ENCODE measurements around the gene CAND2.
"Not testable (repeated sequence)": the region's sequence is repeated elsewhere in the genome, so short reads cannot be mapped to it uniquely, and the experiment has no call there.

Gene CAND2

DNA sequence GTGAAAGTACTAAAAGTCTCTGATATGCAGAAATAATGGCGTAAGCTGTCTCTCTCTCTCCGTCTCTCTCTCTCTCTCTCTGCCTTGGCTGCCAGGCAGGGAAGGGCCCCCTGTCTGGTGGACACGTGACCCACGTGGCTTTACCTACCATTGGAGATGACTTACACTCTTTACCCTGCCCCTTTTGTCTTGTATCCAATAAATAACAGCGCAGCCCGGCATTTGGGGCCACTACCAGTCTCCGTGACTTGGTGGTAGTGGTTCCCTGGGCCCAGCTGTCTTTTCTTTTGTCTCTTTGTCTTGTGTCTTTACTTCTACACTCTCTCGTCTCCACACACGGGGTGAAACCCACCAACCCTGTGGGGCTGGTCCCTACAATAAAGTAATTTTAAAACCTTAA, 25.2 kb upstream of the CAND2 start:
- no peak for DNase-seq (ENCODE audit: low read depth)

DNA sequence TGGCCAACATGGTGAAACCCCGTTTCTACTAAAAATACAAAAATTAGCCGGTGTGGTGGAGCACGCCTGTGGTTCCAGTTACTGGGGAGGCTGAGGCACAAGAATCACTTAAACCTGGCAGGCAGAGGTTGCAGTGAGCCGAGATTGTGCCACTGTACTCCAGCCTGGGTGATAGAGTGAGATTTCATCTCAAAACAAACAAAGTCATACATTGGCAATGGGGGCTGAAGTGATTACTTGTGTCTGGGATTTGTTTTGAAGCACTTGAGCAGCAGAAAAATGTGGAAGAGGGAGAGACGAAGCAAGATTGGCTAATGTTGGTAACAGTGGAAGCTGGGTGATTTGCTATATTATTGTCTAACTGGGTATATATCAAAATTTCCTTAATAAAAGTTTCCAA, 24.0 kb upstream of the CAND2 start:
- DNase-seq (ENCODE audit: low read depth): no peak

DNA sequence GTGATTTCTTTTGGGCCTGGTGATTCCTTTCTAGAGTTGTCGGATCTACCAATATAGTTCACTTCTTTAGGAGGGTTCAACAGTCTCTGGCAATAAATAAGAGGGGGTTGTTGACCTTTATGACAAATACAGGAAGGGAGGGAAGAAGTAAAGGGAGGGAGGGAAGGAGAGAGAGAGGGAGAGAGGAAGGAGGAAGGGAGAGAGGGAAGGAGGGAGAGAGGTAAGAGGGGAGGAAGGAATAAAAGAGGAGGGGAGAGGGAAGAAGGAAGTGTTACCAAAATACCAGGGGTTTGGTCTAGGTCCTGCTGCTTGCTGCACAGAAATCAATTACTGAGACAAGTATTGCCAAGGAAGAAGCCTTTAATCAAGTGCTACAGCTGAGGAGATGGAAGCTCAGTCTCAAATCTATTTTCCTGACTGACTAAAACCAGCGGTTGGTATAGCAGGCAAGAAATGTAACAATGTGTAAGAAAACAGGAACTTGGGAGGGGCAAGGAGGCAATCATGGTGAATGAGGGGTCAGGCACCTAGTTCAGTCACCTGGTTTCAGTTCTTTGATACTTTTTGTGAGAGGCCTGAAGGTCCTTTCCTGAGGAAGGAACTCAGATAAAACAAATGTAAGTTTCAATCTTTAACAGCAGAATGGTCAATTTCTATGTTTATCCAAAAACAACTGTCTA, 23.3 kb upstream of the CAND2 start:
- no peak for DNase-seq (ENCODE audit: low read depth)

DNA sequence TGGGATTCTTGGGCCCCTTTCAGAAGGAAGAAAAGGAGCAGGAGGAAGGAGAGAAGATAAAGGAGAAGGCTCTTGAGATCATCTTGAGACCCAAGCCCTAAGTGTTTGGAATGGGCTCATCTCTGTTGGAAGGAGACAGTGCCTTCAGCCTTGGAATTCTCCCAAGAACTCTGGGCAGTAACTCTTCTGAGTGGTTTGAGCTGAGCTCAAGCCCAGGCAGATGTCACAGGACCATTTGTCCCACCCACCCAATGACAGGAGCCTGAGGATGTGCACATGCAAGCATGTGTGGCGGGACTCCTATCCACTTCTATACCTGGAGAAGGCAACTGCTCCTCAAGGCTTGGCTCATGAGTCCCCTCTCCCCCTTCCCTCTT, 22.8 kb upstream of the CAND2 start:
- DNase-seq (ENCODE audit: low read depth): no peak

DNA sequence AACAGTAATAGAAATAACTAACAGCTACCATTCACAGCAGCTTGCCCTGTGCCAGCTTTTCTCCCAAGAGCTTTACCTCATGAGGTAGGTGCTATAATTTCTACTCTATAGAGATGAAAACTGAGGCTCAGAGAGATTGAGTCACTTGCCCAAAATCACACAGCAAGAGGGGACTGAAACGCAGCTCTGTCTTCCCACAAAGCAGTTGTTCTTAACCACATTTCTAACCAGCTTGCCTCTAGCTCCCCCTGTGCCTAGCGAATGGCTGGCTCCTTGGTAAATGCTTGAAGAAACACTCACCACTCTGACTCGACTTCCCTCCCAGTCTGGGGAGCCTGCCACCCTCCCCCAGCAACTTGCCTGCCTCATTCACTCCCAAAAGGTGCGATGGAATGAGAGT, 21.9 kb upstream of the CAND2 start:
- DNase-seq (ENCODE audit: low read depth): no peak

DNA sequence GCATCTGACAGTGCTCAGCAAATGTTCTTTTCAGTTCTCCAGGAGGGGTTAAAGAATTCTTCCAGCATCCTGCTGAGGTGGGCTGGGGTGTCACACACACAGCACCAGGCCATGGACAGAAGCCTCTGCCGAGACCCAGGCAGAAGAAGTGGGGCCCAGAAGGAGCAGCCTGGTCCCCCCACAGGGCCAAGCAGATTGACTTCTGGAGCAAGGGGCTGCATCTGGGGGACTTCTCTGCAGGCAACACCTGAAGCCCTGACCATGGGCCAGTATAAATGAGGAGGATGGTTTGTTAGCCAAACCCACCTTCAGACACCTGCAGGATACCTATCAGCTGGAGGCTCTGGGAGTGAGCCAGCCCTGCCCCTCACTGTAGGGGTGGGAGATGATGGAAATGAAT, 21.3 kb upstream of the CAND2 start:
- DNase-seq (ENCODE audit: low read depth): no peak

DNA sequence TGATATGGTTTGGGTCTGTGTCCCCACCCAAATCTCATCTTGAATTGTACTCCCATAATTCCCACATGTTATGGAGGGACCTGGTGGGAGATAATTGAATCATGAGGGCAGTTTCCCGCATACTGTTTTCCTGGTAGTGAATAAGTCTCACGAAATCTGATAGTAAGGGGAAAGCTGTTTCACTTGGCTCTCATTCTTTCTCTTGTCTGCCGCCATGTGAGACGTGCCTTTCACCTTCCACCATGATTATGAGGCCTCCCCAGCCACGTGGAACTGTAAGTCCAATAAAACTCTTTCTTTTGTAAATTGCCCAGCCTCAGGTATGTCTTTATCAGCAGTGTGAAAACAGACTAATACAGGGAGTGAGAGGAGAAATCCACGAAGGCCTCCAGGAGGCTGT, 20.5 kb upstream of the CAND2 start:
- not testable (repeated sequence) for DNase-seq (ENCODE audit: low read depth)

DNA sequence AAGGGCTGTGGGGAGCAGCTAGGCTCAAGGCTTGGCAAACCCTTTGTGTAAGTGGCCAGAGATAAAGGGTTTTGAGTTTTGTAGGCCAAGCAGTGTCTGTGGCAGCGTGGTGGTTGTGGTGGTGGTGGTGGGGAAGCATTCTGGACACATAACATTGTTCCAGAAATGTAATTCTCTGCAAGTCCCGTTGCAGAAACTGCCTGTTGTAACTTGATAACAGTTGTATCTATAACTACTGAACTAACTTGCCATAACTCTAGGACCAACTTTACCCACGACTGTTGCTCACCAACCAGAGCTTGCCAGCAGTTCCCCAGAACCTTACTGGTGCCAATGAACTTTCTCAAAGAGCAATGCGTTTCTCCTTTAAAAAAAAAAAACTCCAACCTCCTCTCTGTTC, 19.3 kb upstream of the CAND2 start:
- DNase-seq (ENCODE audit: low read depth): no peak

DNA sequence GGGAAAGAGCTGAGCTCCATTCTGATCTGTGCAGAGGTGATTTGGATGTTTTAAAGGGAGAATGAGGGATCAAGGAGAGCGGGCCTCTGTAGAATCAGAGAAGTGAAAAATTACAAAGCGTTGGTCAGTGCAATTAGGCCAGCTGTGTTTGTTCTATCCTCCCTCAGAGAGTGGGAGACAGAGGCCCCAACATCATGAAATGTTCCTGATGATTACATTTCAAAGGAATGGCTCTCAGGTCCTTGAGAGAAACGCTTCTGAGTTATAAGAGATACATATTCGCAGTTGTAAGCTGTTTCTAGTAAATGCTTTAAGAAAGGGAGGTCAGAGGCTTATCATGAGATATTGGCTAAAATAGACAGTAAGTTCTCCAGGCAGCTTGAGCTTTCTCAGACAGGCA, 15.7 kb upstream of the CAND2 start:
- DNase-seq (ENCODE audit: low read depth): no peak

DNA sequence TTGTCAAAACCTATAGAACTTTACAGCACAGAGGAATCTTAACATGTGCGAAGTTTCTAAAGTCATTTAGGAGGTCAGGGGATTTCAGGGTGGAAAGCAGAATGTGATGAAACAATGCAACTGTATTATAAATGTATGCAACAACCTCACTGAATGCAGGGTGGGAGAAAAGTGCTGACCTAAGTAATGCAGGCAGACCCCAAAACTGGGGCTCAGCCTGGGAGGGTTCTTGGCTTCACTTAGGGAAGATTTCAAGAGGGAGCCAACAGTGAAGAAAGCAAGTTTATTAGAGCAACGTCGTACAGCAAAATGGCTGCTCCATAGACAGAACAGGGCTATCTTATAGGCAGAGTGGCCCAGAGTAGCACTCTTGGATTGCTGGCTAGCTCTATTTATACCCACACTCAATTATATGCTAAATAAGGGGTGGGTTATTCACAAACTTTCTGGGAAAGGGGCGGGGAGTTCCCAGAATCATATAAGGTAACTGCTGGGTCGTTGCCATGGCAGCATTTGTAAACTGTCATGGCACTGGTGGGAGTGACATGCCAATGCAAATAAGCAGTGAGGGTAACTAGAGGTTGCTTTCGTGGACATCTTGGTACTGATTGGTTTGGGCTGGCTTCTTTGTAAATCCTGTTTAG, 14.2 kb upstream of the CAND2 start:
- DNase-seq (ENCODE audit: low read depth): no peak

DNA sequence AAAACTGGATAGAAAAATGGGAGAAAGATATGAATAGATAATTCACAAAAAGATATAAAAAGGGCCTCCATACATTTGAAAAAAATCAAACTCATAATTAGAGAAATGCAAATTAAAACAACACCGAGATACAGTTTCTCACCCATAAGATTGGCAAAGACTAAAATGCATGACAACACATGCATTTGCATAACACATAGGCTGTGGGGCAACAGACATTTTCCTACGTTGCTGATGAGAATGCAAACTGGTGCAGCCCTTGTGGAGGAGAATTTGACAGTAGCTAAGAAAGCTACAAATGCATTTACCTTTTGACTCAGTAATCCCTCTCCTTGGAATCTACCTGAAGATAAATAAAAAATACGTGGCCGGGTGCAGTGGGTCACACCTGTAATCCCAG, 11.4 kb upstream of the CAND2 start:
- no peak for DNase-seq (ENCODE audit: low read depth)

DNA sequence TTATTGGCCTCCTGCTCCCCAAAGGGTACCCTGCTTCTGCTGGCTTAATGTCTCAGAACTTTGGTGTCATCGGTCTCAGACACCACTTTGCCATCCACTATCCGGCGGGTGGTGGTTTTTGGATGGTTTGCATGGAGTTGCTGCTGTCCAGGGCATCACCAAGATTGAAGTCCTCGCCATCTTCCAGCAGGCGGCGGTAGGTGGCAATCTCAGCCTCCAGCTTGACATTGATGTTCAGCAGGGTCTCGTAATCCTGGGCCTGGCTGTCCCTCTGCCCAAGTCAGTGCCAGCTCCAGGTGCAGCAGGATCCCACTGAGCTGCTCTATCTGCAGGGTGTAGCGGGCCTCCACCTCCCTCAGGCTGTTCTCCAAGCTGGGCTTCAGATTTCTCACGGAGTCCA, 9.1 kb upstream of the CAND2 start:
- peak; percentile 40 for DNase-seq (ENCODE audit: low read depth)

DNA sequence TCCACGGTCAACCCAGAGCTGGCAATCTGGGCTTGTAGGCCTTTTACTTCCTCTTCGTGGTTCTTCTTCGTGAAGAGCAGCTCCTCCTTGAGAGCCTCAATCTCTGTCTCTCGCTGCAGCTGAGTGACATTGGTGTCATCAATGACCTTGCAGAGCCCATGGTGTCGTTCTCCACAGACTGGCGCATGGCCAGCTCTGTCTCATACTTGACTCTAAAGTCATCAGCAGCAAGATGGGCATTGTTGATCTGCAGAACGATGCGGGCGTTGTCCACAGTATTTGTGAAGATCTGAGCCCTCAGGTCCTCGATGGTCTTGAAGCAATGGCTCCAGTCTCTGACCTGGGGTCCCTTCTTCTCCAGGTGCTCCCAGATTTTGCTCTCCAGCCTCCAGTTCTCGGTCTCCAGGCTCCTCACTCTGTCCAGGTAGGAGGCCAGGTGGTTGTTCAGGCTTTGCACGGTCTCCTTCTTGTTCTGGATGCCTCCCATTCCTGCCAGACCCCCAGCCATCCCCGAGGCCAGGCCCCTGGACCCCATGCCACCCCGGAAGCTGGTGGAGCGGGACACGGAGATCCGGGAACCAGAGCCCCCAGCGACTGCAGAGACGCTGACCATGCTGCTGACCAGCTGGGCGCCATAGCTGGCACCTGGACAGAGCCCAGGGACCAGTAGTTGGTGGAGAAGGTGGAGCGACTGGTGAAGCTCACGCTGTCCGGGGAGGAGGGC, 8.4 kb upstream of the CAND2 start:
- DNase-seq (ENCODE audit: low read depth): not testable (repeated sequence)

DNA sequence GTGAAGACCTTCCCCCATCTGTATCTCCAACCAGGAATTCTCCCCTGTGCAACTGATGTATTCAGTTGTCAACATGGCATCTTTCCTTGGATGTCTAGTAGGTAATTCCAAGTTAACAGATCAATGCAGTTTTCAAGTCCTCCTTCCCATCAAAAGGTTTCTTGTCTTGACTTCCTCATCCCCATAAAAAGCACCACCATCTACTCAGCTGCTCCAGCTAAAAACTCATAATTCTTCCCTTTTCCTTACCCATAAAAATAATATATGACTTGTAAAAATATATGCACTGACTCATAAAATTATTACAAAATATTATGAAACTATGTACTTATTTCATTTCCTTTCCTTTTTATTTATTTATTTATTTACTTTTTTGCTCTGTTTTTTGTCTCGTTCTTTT, 5.0 kb upstream of the CAND2 start:
- no peak for DNase-seq (ENCODE audit: low read depth)

DNA sequence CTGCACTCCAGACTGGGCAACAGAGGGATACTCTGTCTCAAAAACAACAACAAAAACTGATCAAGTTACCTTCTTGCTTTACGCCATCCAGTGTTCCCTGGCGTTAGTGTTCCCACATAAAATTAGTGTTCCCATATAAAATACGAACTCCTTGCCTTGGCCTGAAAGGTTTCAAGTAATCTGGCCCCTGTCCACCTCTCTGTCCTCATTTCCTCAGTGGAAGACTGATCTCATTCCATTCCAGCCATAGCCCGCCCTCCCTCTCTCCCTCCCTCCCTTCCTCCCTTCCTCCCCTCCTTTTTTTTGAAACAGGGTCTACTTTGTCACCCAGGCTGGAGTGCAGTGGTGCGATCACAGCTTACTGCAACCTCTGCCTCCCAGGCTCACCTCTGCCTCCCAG, 2.8 kb upstream of the CAND2 start:
- DNase-seq (ENCODE audit: low read depth): no peak

DNA sequence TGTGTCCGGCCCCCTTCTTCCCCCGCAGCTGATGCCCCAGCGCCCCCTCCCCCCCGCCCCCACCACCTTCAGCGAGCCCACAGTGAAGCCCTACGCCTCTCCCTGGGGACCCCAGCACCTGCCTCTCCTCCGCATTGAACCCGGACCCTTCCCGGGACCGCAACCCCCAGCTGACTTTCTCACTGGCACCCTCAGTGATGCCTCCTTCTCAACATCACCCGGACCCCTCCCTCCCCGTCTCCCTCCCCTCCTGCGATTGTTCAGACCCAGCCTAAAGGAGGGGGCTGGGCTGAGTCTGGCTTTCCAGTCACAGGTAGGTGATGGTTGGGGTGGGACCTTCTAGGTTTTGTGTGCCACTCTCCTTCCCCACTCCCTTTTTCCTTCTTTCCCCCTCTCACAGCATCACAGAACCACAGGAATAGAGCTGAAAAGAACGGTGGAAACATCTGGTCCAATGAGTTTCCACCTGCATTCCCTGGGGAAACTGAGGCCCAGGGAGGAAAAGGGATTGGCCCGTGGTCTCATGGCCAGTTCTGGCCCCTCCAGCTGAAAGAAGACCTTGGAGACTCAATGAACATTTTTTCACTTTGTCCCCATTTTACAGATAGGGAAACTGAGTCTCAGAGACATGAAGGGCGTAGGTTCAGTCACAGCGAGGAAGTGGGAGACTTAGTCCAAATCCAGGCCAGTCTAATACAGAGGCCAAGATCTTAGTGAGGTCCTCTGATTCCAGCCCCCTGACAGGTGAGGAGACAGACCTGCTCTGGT, 828 bp downstream of the CAND2 start:
- DNase-seq (ENCODE audit: low read depth): no peak

DNA sequence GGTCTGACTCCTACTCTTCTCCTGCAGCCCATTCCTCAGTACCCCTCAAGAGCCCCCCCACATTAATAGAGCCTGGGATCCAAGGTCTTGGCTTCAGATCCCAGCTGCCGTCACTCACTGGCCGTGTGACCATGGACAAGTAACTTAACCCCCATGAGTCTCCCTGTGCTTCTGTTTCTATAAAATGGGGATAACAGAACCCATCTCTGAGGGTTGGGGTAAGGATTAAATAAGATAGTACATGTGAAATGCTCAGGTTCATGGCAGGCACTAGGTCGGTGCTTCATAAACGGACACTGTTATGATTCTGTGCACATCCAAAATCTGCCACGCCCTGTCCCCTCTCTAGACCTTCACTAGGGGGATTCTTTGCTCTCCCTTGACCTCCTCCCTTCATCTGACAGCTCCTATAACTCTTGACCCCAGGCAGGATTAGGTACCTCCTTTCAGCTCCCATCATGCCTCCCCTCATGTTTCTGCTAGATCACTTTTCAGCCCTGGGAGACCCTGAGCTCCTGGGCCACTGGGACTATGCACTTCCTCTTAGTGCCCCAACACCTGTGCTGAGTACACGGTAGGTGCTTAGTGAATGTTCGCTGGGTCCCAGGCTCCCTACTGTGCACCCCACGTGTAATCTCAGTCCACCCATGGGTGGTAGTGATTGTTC, 1.5 kb downstream of the CAND2 start:
- DNase-seq (ENCODE audit: low read depth): no peak

DNA sequence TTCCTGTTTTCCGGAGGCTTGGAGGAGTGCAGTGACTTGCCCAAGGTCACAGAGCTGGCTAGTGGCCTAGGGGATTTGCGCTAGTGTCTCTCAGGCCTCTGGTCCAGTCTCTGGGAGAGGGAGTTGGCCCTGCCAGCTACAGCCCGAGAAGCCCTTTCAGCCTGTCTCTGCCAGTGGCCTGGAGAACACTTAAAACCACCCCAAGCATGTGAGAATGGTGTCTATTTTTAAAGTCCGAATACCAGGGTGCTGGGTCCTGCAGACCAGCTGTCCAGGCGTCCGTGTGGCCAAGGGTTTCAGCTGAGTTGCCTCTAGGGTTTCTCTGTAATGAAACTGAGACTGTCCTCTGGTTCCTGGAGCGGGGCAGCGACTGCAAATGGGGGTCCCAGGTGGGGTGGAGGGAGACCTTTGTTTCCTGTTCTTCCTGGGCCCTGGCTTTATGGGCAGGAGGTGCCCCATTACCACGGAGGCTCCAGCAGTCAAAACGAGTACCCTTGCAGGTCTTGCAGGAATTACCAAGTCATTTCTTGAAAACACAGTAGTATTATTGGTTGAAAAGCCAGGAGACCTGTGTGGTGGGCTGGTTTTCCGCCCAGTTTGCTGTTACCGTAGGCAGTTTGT, 2.2 kb downstream of the CAND2 start:
- DNase-seq (ENCODE audit: low read depth): no peak

DNA sequence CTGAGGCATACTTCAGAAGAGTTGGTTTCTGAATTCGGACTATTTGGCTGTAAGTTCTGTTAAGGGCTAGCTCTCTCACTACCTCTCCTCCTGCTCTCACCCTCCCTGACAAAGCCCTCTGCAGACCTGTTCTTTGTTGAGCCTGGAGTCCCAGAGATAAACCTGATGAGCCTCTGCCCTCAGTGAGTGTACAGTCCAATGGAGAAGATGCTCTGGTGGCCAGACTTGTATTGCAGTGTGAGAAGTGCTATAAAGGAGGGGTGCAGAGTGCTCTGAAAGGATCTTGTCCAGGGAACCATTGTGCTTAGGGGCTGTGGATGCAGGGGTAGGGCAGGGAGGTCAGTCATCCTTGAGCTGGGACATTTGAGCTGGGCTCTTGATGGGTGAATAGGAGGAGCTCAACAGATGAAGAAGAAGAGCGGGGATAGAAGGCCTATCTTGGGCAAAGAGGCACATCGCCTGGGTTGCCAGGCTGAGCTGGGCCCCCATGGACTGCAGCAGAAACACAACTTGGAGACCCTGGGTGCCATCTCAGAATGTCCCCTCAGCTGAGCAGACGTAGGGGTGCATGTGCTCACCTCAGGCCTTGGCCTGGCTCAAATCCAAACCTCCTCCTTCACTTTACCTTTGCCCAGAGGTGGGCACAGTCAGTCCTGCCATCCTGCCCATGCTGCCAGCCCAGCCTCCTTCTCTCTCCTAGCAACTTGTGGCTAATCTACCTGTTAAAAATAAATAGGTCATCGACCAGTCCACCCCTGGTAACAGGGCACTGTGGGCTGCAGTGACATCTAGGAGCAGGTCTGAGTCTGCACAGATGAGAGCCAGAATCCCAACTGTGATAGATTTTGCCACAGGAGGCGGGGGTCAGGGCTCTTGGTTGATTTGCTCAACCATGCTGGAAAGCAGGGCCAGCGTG, 3.3 kb downstream of the CAND2 start:
- DNase-seq (ENCODE audit: low read depth): no peak

DNA sequence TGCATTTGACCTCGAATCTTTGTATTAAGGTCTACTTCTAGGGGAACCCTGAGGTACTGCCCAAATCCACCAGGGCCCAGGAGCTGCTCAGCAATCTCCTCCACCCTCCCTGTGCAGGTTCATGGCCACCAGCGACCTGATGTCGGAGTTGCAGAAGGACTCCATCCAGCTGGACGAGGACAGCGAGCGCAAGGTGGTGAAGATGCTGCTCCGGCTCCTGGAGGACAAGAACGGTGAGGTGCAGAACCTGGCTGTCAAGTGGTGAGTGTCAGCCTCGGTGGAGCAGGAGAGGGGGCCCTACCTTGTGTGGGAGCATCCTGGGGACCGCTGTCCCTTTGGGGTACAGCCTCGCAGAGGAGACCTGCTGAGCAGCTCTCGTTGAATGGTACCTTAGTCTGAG, 6.9 kb downstream of the CAND2 start:
- DNase-seq (ENCODE audit: low read depth): no peak

DNA sequence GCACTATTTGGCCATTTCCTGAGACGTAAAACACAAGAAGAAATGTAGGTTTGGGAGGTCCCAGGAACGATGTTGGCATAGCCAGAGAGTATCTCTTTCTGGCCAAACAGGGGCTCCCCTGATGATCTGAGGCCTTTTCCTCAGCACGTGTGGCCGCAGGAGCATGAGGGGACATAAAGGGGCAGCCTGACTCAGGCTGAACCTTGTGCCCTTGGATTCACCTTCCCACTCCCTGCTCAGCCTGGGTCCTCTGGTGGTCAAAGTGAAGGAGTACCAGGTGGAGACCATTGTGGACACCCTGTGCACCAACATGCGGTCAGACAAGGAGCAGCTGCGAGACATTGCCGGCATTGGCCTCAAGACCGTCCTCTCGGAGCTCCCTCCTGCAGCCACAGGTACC, 10.6 kb downstream of the CAND2 start:
- DNase-seq (ENCODE audit: low read depth): no peak
